ENCODE data around the gene ADAMTS17.

ADAMTS17 gene

GRCh38 chr15:100043692-100044091, 298.1 kb downstream of the ADAMTS17 start:
- Mint-ChIP-seq H3K27ac (no peak overlapping the region), H3K36me3 (ENCODE audit: low read depth) (peaks cover 4% of the 10 kb centered on the region), H3K4me3 (no peak overlapping the region), H3K4me1 (peaks cover 34% of the 10 kb centered on the region), H3K9me3 (peaks cover 7% of the 10 kb centered on the region), H3K27me3 (ENCODE audit: low read depth) (peaks cover under 1% of the 10 kb centered on the region)
- TF ChIP-seq CTCF (IDR thresholded peaks at IDR 0.05; ENCODE audit: unreplicated experiment in 3 of 3), result no peak

- Mint-ChIP-seq H3K27ac (peak overlapping the region in 1 of 3 experiments; percentile 5), H3K27me3 (ENCODE audit: low read depth) (no peaks in the 10 kb centered on the region), H3K4me3 (no peak overlapping the region), H3K36me3 (ENCODE audit: low read depth) (peaks cover 4% of the 10 kb centered on the region), H3K4me1 (peaks cover 36% of the 10 kb centered on the region), H3K9me3 (peaks cover 7% of the 10 kb centered on the region)
- no peak for TF ChIP-seq CTCF (IDR thresholded peaks at IDR 0.05; ENCODE audit: unreplicated experiment in 3 of 3)
Measured at GRCh38 chr15:100043068-100043641, 298.6 kb downstream of the ADAMTS17 start.

GRCh38 chr15:100042558-100042957, 299.2 kb downstream of the ADAMTS17 start:
- Mint-ChIP-seq H3K27ac (peak overlapping the region in 1 of 3 experiments; percentile 5), H3K36me3 (ENCODE audit: low read depth) (peaks cover 4% of the 10 kb centered on the region), H3K4me3 (no peak overlapping the region), H3K9me3 (peaks cover 3% of the 10 kb centered on the region), H3K27me3 (ENCODE audit: low read depth) (no peaks in the 10 kb centered on the region), H3K4me1 (peaks cover 36% of the 10 kb centered on the region)
- TF ChIP-seq CTCF (IDR thresholded peaks at IDR 0.05; ENCODE audit: unreplicated experiment in 3 of 3), result no peak

- peaks cover 36% of the 10 kb centered on the region for H3K4me1 Mint-ChIP-seq
- TF ChIP-seq CTCF (IDR thresholded peaks at IDR 0.05; ENCODE audit: unreplicated experiment in 3 of 3), result no peak
- no peak overlapping the region for H3K4me3 Mint-ChIP-seq
- H3K27me3 Mint-ChIP-seq (ENCODE audit: low read depth), result no peaks in the 10 kb centered on the region
- H3K36me3 Mint-ChIP-seq (ENCODE audit: low read depth), result no peaks in the 10 kb centered on the region
- peak overlapping the region in 1 of 3 experiments; percentile 0 for H3K27ac Mint-ChIP-seq
- no peaks in the 10 kb centered on the region for H3K9me3 Mint-ChIP-seq
Measured at GRCh38 chr15:100041127-100041828, 300.5 kb downstream of the ADAMTS17 start.

- Mint-ChIP-seq H3K27ac (peak overlapping the region in 1 of 3 experiments; percentile 27), H3K36me3 (ENCODE audit: low read depth) (no peaks in the 10 kb centered on the region), H3K4me1 (peaks cover 46% of the 10 kb centered on the region), H3K9me3 (no peaks in the 10 kb centered on the region), H3K27me3 (ENCODE audit: low read depth) (peaks cover 5% of the 10 kb centered on the region), H3K4me3 (no peak overlapping the region)
- no peak for TF ChIP-seq CTCF (IDR thresholded peaks at IDR 0.05; ENCODE audit: unreplicated experiment in 3 of 3)
Measured at GRCh38 chr15:100039994-100040393, 301.8 kb downstream of the ADAMTS17 start.

GRCh38 chr15:100038736-100039135, 303.0 kb downstream of the ADAMTS17 start:
- no peaks in the 10 kb centered on the region for H3K36me3 Mint-ChIP-seq (ENCODE audit: low read depth)
- TF ChIP-seq CTCF (IDR thresholded peaks at IDR 0.05; ENCODE audit: unreplicated experiment in 3 of 3), result no peak
- no peak overlapping the region for H3K4me3 Mint-ChIP-seq
- peak overlapping the region in 2 of 3 experiments; percentile 10 to 27 for H3K27ac Mint-ChIP-seq
- H3K27me3 Mint-ChIP-seq (ENCODE audit: low read depth), result peaks cover 5% of the 10 kb centered on the region
- H3K9me3 Mint-ChIP-seq, result no peaks in the 10 kb centered on the region
- H3K4me1 Mint-ChIP-seq, result peaks cover 55% of the 10 kb centered on the region

All from nephron (organoid).